SJSA1 (cell line): ENCODE results near the gene PSMG4. TPM values are rescaled to one million over a fixed set of nuclear protein-coding genes. Genes with fewer than 3 reads are reported as not detected.

Experiments used
- DNase-seq, 2 experiments: peaks; one replicate each; pipeline ENCODE4 v3.0.0-alpha.2; 2015 to 2020; ENCODE audit warnings: low spot score in 2 of 2, low read depth in 1 of 2
- H3K27ac ChIP-seq: fragments of 250-450 bp; sonication (Bioruptor Pico); 2 replicates; pipeline ENCODE4 v1.5.1; 2020; ENCODE audit warnings: mild to moderate bottlenecking, moderate library complexity
- H3K27me3 ChIP-seq: fragments of 250-450 bp; sonication (Bioruptor Pico); replicated peaks from 2 replicates; pipeline ENCODE4 v1.5.1; 2020; ENCODE audit warnings: mild to moderate bottlenecking, moderate library complexity
- H3K36me3 ChIP-seq: fragments of 250-450 bp; sonication (Bioruptor Pico); 2 replicates; pipeline ENCODE4 v1.5.1; 2020; ENCODE audit warnings: mild to moderate bottlenecking
- H3K4me1 ChIP-seq: fragments of 250-450 bp; sonication (Bioruptor Pico); replicated peaks from 2 replicates; pipeline ENCODE4 v1.6.1; 2021; ENCODE audit warnings: mild to moderate bottlenecking
- H3K4me3 ChIP-seq: fragments of 250-450 bp; sonication (Bioruptor Pico); 2 replicates; pipeline ENCODE4 v1.5.1; 2020; ENCODE audit warnings: mild to moderate bottlenecking
- H3K9me3 ChIP-seq: fragments of 250-450 bp; sonication (Bioruptor Pico); replicated peaks from 2 replicates; pipeline ENCODE4 v1.5.1; 2020; ENCODE audit warnings: mild to moderate bottlenecking
- total RNA-seq: library from RNA; depleted of rRNA; stranded (reverse); fragments of >200 nt; shearing (Covaris generic); gene quantifications from 2 replicates; pipeline ENCODE4 v1.2.3, GENCODE V29; 2014; rRNA removed

PSMG4 gene, protein sequence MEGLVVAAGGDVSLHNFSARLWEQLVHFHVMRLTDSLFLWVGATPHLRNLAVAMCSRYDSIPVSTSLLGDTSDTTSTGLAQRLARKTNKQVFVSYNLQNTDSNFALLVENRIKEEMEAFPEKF
- 9.5 and 16.1 TPM in 2 replicates for total RNA-seq

DNA sequence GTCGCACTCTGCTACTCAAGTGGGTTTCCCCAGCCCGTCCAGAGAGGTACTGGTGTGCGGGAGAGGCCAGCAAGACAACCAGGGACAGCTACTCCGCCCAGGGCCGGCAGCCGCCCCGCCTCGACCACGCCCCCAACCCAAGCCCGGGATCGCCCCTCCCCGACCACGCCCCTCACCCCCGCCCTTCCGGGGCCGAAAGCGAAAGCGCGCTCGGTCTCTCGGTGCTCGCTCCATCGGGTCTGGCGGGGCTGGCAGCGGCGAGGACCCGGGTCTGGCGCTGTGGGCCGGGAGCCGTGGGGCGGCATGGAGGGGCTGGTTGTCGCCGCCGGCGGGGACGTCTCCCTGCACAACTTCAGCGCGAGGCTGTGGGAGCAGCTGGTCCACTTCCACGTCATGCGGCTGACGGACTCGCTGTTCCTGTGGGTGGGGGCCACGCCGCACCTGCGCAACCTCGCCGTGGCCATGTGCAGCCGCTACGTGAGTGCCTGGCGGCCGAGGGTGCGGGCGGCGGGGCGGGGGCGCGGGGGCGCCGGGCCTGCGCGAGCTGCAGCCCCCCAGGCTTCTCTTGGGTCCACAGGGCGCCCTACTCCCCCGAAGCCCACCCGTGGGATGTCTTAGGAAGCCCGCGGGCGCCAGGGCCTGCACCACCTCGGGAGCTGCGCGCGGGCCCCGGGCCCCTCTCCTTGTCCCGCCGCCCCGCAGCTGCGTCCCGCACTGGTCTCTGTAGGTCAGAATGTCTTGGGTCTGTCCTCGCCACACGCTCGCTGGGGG, at the start of gene PSMG4:
PSMG4 (plus strand) TSS at position 228 of the 771 bp plus-strand sequence; CDS start at position 304, 76 bp downstream.
- Histone ChIP-seq H3K9me3 (no peaks in the 10 kb centered on the region), H3K36me3 (peaks cover 25% of the 10 kb centered on the region), H3K27ac (no peak within 1 kb of the TSS), H3K4me1 (peaks cover 26% of the 10 kb centered on the region), H3K27me3 (no peaks in the 10 kb centered on the region), H3K4me3 (peak within 1 kb of the TSS; percentile 81)
- peak; percentile 81 to 95 for DNase-seq

DNA sequence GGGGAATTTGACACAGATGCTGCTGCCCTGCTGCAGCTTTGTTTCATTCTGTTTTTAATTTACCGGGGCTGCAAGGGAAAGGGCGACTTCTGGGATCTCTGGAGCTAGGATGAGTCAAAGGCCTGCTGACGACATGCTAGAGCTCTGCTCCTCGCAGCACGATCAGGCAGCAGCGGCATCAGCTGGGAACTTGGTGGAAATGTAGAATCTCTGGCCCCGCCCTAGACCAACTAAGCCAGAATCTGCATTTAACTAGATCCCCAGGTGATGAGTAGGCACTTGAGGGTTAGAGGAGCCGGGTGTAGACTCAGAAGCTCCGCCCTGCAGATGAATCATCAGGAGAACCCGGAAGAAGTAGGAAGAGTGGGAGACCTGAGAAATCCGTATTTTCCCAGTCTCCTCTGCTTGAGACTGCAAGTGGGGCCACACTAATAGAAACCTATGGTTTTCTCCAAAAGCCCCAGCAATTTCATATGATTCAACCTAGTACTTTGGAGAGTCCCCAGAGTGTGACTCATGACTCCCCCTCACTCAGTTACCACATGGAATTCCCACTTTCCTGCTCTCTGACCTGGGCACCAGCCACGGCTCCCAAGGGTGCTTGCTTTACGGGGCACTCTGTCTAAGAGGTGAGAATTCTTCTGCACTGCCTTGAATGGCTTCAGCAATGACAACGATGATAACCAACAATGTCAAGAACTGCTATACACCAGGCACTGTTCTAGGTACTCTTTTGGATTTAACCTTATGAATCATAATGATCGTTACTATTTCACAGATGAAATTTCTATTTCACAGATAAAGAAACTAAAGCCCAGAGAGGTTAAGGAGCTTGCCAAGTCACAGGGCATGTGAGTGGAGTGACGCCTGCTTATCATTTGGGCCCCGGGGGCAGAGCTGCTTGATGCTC, 49.4 kb upstream of the PSMG4 start:
- Histone ChIP-seq H3K9me3 (no peaks in the 10 kb centered on the region), H3K27me3 (no peaks in the 10 kb centered on the region), H3K27ac (peak overlapping the region; percentile 60), H3K4me3 (no peak overlapping the region), H3K36me3 (no peaks in the 10 kb centered on the region), H3K4me1 (peaks cover 24% of the 10 kb centered on the region)
- DNase-seq: peak; percentile 82 to 92

DNA sequence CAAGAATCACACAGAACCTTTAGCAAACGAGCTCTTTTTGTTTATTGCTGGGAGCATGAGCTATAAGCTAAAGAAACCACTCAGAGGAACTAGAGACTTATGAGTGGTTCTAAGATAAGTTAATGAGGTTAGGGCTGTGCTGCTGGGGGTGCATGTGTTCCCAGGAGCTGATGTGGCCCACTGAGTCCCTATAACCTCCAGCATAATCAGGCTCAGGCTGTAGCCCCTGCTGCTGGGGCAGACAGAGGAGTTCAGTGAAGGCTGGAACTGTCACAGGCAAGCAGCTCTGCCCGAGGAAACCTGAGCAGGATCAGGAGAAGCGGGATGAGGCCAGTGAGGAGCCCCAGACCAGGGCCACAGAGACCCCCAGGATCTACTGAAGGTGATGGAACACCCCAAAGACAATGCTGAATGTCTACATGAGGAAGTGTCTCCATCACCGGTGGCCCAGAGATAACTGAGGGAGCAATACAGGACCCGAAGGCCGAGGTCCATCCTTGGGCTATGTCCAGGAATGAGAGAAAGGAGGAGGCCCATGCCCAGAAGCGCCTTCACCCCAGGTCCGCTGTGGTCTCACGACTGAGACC, 48.6 kb upstream of the PSMG4 start:
- Histone ChIP-seq H3K4me3 (no peak overlapping the region), H3K4me1 (peaks cover 24% of the 10 kb centered on the region), H3K36me3 (no peaks in the 10 kb centered on the region), H3K9me3 (no peaks in the 10 kb centered on the region), H3K27me3 (no peaks in the 10 kb centered on the region), H3K27ac (no peak overlapping the region)
- no peak for DNase-seq

DNA sequence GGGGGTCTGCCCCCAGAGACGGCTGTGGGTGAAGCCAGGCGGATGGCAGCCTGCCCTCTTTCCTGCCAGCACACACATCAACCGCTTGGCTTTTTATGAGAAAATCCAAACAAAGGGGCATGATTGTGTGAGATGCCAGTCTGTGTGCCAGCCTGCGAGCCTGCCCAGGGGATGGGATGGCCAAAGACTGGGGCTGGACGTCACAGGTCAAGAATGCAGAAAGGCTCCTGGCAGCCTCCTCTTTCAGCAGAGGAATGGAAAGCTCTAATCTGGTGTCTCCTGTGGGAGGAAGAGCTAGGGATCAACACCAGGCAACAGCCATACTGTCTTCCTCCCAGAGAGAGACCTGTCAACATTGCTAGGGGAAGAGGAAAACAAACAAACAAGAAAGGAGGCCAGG, 47.1 kb upstream of the PSMG4 start:
- Histone ChIP-seq H3K27me3 (no peaks in the 10 kb centered on the region), H3K27ac (no peak overlapping the region), H3K36me3 (no peaks in the 10 kb centered on the region), H3K4me3 (no peak overlapping the region), H3K4me1 (peaks cover 24% of the 10 kb centered on the region), H3K9me3 (no peaks in the 10 kb centered on the region)
- DNase-seq: no peak

DNA sequence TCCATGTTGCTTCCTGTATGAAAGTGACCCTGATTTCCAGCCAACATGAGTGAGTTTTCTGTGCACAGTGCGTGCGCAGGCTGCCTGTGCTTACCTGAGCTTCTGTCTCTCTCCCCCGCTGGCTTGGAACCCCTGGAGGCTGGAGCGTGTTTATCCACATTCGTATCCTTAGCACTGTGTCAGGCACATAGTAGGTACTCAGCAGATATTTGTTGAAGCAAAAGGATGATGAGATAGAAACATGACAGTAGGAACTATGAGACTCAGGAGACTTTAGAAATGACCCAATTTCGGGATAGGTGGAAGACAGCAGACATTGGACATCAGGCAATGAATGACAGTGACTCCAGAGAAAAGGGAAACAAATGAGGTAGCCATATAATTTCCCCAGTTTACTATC, 46.5 kb upstream of the PSMG4 start:
- no peak overlapping the region for H3K4me3 ChIP-seq
- no peaks in the 10 kb centered on the region for H3K9me3 ChIP-seq
- no peak for DNase-seq
- H3K27me3 ChIP-seq: no peaks in the 10 kb centered on the region
- H3K4me1 ChIP-seq: peaks cover 24% of the 10 kb centered on the region
- H3K36me3 ChIP-seq: no peaks in the 10 kb centered on the region
- H3K27ac ChIP-seq: no peak overlapping the region

DNA sequence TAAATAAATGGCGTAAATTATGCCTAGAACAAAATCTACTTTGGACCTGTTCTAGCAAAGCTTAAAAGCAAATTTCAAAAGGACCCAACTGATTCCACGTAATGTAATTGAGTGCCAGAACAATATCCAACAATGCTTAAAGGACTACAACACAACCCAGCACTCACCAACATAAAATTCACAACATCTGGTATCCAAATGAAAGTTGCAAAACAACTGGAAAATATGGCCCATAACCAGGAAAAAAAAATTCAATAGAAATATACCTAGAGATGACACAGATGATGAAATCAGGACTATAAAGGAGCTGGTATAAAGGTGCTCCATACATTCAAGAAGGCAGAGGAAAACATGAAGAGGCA, 45.4 kb upstream of the PSMG4 start:
- no peaks in the 10 kb centered on the region for H3K36me3 ChIP-seq
- H3K4me3 ChIP-seq: no peak overlapping the region
- peaks cover 18% of the 10 kb centered on the region for H3K4me1 ChIP-seq
- H3K27ac ChIP-seq: no peak overlapping the region
- no peak for DNase-seq
- H3K27me3 ChIP-seq: no peaks in the 10 kb centered on the region; the same call in 1 of the 2 replicates
- H3K9me3 ChIP-seq: no peaks in the 10 kb centered on the region

DNA sequence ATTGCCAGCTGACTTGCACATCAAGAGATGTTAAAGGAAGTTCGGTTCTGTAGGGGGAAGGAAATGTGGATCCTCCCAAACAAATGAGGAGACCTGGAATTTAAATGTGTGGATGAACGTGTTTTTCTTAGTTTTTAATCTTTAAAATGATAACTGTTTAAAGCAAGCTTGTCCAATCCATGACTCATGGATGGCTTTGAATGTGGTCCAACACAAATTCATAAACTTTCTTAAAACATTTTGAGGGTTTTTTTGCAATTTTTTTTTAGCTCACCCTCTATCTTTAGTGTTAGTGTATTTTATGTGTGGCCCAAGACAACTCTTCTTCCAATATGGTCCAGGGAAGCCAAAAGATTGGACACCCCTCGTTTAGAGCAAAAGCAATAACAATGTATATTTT, 43.8 kb upstream of the PSMG4 start:
- H3K27me3 ChIP-seq: no peaks in the 10 kb centered on the region; the same call in 1 of the 2 replicates
- H3K4me1 ChIP-seq: 0 out of 2 replicates have a peak, but pooled peaks cover 3% of the 10 kb centered on the region
- H3K27ac ChIP-seq: no peak overlapping the region
- H3K9me3 ChIP-seq: no peaks in the 10 kb centered on the region
- no peak overlapping the region for H3K4me3 ChIP-seq
- no peak for DNase-seq
- no peaks in the 10 kb centered on the region for H3K36me3 ChIP-seq

DNA sequence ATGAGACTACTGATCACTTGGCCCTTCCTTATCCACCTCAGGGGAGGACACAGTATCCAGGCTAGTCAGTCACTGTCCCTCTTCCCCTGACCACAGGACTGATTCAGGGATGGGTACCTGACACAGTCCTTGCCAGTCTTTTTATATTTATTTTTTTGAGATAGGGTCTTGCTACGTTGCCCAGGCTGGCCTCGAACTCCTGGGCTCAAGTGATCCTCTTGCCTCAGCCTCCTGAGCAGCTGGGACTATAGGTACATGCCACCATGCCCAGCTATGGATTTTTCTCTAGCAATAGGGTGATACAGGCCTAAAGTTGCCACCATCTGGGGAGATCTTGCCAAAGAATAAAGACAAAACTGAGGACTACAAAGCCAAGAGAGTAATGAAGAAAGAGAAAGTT, 41.5 kb upstream of the PSMG4 start:
- H3K27ac ChIP-seq: no peak overlapping the region
- no peaks in the 10 kb centered on the region; the same call in 1 of the 2 replicates for H3K27me3 ChIP-seq
- no peaks in the 10 kb centered on the region for H3K36me3 ChIP-seq
- no peak for DNase-seq
- no peak overlapping the region for H3K4me3 ChIP-seq
- no peaks in the 10 kb centered on the region for H3K4me1 ChIP-seq
- H3K9me3 ChIP-seq: no peaks in the 10 kb centered on the region

DNA sequence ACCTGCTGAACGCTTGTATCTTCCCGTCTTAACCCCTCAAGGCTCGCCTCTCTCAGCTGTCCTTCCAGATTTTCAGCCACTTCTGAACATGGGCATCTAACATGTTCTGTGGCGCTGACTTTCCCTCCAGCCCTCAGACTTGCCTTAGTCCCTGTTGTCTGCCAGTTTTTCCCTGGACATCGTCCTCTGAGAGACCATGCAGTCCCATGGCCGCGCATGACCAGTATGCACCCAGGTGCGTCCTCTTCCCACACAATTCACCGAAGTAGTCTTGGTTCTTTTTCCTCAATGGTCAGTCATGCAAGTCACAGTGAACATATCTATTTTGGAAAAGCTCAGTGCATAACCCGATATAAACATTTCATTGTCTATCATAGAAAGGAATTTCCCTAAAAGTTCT, 40.5 kb upstream of the PSMG4 start:
- no peak for DNase-seq
- H3K27ac ChIP-seq: no peak overlapping the region
- no peak overlapping the region for H3K4me3 ChIP-seq
- no peaks in the 10 kb centered on the region for H3K4me1 ChIP-seq
- no peaks in the 10 kb centered on the region for H3K36me3 ChIP-seq
- no peaks in the 10 kb centered on the region; the same call in 1 of the 2 replicates for H3K27me3 ChIP-seq
- no peaks in the 10 kb centered on the region for H3K9me3 ChIP-seq

DNA sequence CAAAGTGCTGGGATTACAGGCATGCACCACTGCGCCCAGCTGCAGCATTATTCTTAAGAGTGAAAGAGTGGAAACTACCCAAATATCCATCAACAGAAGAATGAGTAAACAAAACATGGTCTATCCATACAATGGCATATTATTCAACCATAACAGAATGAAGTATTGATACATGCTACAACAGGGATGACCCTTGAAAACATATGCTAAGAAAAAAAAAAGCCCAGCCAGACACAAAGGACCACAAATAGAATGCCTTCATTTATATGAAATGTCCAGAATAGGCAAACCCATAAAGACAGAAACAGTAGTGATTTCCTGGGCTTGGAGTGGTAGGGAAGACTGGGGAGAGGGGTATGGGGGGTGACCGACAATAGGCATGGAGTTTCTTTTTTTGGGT, 38.4 kb upstream of the PSMG4 start:
- Histone ChIP-seq H3K9me3 (no peaks in the 10 kb centered on the region), H3K27me3 (peaks cover 3% of the 10 kb centered on the region; the same call in 1 of the 2 replicates), H3K36me3 (no peaks in the 10 kb centered on the region), H3K4me3 (no peak overlapping the region), H3K27ac (no peak overlapping the region), H3K4me1 (no peaks in the 10 kb centered on the region)
- no peak for DNase-seq

DNA sequence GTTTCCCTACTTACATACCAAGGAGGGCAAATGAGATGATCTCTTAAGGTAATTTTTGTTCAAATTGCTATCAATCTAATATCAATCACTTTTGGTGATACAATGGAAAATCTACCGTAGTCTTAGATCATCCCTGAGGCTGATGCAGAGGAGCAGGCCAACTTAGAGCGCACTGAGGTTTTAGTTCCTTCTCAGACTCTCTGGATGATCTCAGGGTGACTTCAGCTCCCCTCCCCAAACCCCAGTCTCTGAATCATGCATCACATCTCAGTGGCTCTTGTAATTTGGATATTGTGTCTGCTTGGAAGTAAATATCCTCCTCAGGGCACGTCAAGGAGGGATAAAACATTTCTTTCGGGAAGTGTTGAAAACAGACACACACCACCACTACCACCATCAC, 37.2 kb upstream of the PSMG4 start:
- no peak overlapping the region for H3K27ac ChIP-seq
- no peak for DNase-seq
- no peaks in the 10 kb centered on the region; the same call in 1 of the 2 replicates for H3K36me3 ChIP-seq
- H3K4me1 ChIP-seq: peaks cover 5% of the 10 kb centered on the region
- peaks cover 3% of the 10 kb centered on the region; the same call in 1 of the 2 replicates for H3K27me3 ChIP-seq
- no peak overlapping the region for H3K4me3 ChIP-seq
- no peaks in the 10 kb centered on the region for H3K9me3 ChIP-seq

DNA sequence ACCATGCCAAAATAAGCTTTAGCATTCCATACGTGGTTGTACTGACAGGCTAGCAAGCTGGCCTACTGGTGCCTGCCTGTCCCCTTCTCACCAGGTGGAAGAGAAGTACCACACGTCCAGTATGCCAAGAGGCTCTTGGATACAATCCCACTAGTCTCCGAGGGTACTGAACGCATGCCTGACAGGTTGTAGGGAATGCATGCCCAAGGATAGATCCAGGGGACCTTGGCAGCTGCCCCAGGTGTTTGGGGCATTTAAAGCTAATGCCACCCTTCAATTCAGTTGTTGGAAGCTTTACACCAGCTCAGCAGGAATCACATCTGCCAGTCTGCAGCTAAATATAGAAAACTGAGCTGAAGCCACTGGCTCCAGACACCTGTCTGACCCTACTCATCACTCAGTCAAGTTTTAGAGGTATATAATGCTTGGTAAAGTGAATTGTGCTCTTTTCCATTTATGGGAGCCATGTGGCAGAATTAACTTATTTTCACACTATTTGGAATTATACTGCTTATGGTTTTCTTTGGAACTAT, 36.2 kb upstream of the PSMG4 start:
- Histone ChIP-seq H3K36me3 (no peaks in the 10 kb centered on the region; the same call in 1 of the 2 replicates), H3K4me1 (peaks cover 14% of the 10 kb centered on the region), H3K4me3 (no peak overlapping the region), H3K9me3 (no peaks in the 10 kb centered on the region), H3K27me3 (peaks cover 3% of the 10 kb centered on the region; the same call in 1 of the 2 replicates), H3K27ac (no peak overlapping the region)
- no peak for DNase-seq

DNA sequence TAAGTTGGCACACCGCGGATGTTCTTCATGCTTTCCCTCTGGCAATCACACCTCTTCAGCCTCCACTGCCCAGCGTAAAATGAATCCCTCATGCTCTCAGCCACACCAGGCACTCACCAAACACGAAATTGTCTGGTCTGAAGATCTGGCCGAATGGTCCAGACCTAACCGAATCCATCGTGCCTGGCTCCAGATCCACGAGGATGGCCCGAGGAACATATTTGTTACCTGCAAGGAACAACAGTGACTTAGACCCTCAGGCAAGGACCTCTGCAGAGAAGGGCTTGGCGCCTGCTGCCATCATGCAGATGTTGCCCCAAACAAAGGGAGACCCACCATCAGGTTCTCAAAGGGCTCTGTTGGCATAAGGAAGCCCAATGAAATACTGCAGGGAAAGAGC, 32.7 kb upstream of the PSMG4 start:
- no peak for DNase-seq
- Histone ChIP-seq H3K27me3 (peaks cover 6% of the 10 kb centered on the region), H3K4me3 (no peak overlapping the region), H3K9me3 (no peaks in the 10 kb centered on the region), H3K27ac (no peak overlapping the region), H3K4me1 (peaks cover 15% of the 10 kb centered on the region), H3K36me3 (no peaks in the 10 kb centered on the region; the same call in 1 of the 2 replicates)
